Loucy (cell line): Measurements from ENCODE around the gene SGPL1.

Experiments
- CTCF ChIP-seq: fragments of 200-600 bp; sonication (generic); conservative IDR thresholded peaks from 2 replicates; pipeline ENCODE4 v1.5.1; 2014; ENCODE audit warnings: mild to moderate bottlenecking, antibody characterized with exemption, low read length
- EZH2phosphoT487 ChIP-seq: fragments of 200-600 bp; IDR thresholded peaks from 2 replicates; pipeline ENCODE4 v1.6.1; 2018; ENCODE audit warnings: antibody characterized with exemption, mild to moderate bottlenecking, moderate library complexity, borderline replicate concordance

GRCh38 chr10:70797840-70798239 is 17.9 kb upstream of the SGPL1 start:
- no peak for TF ChIP-seq CTCF
- no peak for TF ChIP-seq EZH2phosphoT487
